H9 (cell line): ENCODE results near the gene ABCF2. TPM values are rescaled to one million over a fixed set of nuclear protein-coding genes. Genes with fewer than 3 reads are reported as not detected.

Experiments
- DNase-seq: peaks from one replicate; pipeline ENCODE4 v3.0.0-alpha.2; 2017
- H2AFZ ChIP-seq: one replicate; pipeline ENCODE4 v1.6.1; 2013; ENCODE audit warnings: mild to moderate bottlenecking, low read length, control low read depth, moderate library complexity
- H2AK5ac ChIP-seq: 2 replicates; pipeline ENCODE4 v1.6.1; 2013; ENCODE audit warnings: low read length, control low read depth, mixed read lengths; ENCODE audit not compliant: insufficient read length
- H2BK120ac ChIP-seq: one replicate; pipeline ENCODE4 v1.6.1; 2013; ENCODE audit warnings: low read depth, mild to moderate bottlenecking, low read length, control low read depth, inconsistent platforms; ENCODE audit not compliant: poor library complexity, severe bottlenecking
- H2BK12ac ChIP-seq: 2 replicates; pipeline ENCODE4 v1.6.1; 2013; ENCODE audit warnings: low read length, control low read depth, mixed read lengths, low read depth; ENCODE audit not compliant: insufficient read length
- H2BK15ac ChIP-seq: 2 replicates; pipeline ENCODE4 v1.6.1; 2013; ENCODE audit warnings: low read depth, low read length, control low read depth
- H2BK20ac ChIP-seq: one replicate; pipeline ENCODE4 v1.6.1; 2013; ENCODE audit warnings: low read depth, mild to moderate bottlenecking, low read length, control low read depth, inconsistent platforms; ENCODE audit not compliant: poor library complexity, severe bottlenecking
- H2BK5ac ChIP-seq: 2 replicates; pipeline ENCODE4 v1.6.1; 2013; ENCODE audit warnings: low read length, control low read depth, mixed read lengths; ENCODE audit not compliant: insufficient read length
- H3K14ac ChIP-seq: 2 replicates; pipeline ENCODE4 v1.6.1; 2013; ENCODE audit warnings: low read length, control low read depth; ENCODE audit not compliant: insufficient read depth
- H3K18ac ChIP-seq: 2 replicates; pipeline ENCODE4 v1.6.1; 2013; ENCODE audit warnings: low read depth, mild to moderate bottlenecking, mixed read lengths, low read length, control low read depth; ENCODE audit not compliant: insufficient read length
- H3K23ac ChIP-seq: 2 replicates; pipeline ENCODE4 v1.6.1; 2013; ENCODE audit warnings: low read length, control low read depth, mixed read lengths, low read depth; ENCODE audit not compliant: insufficient read length
- H3K23me2 ChIP-seq: 2 replicates; pipeline ENCODE4 v1.6.1; 2013; ENCODE audit warnings: low read depth, mild to moderate bottlenecking, mixed read lengths, low read length, control low read depth; ENCODE audit not compliant: insufficient read length, poor library complexity, severe bottlenecking
- H3K27ac ChIP-seq: 2 replicates; pipeline ENCODE4 v1.5.1; 2013; ENCODE audit warnings: low read length, control low read depth, mixed read lengths, low read depth; ENCODE audit not compliant: insufficient read length
- H3K27me3 ChIP-seq: 2 replicates; pipeline ENCODE4 v1.6.1; 2013; ENCODE audit warnings: low read length, control low read depth, inconsistent platforms; ENCODE audit not compliant: insufficient read depth
- H3K4ac ChIP-seq: 2 replicates; pipeline ENCODE4 v1.6.1; 2013; ENCODE audit warnings: low read depth, mild to moderate bottlenecking, control low read depth, inconsistent platforms, low read length, moderate library complexity
- H3K4me1 ChIP-seq: 2 replicates; pipeline ENCODE4 v1.6.1; 2013; ENCODE audit warnings: low read length, control low read depth, inconsistent platforms; ENCODE audit not compliant: insufficient read depth
- H3K4me2 ChIP-seq: 2 replicates; pipeline ENCODE4 v1.6.1; 2013; ENCODE audit warnings: low read length, control low read depth, mixed read lengths; ENCODE audit not compliant: insufficient read length, insufficient read depth
- H3K56ac ChIP-seq: 2 replicates; pipeline ENCODE4 v1.6.1; 2013; ENCODE audit warnings: low read depth, mild to moderate bottlenecking, mixed read lengths, low read length, control low read depth; ENCODE audit not compliant: insufficient read length
- H3K79me1 ChIP-seq: 2 replicates; pipeline ENCODE4 v1.6.1; 2013; ENCODE audit warnings: low read depth, mild to moderate bottlenecking, moderate library complexity, low read length, control low read depth, inconsistent platforms; ENCODE audit not compliant: insufficient read depth, poor library complexity, severe bottlenecking
- H3K79me2 ChIP-seq: 2 replicates; pipeline ENCODE4 v1.6.1; 2013; ENCODE audit warnings: low read length, control low read depth, inconsistent platforms; ENCODE audit not compliant: insufficient read depth
- H3K9ac ChIP-seq: 2 replicates; pipeline ENCODE4 v1.6.1; 2013; ENCODE audit warnings: low read length, control low read depth, mixed read lengths; ENCODE audit not compliant: insufficient read length; ENCODE audit errors: extremely low read depth
- H3K9me3 ChIP-seq: one replicate; pipeline ENCODE4 v1.6.1; 2013; ENCODE audit warnings: low read depth, low read length, inconsistent platforms; ENCODE audit not compliant: control insufficient read depth
- H3T11ph ChIP-seq: one replicate; pipeline ENCODE4 v1.6.1; 2013; ENCODE audit warnings: mild to moderate bottlenecking, low read length, control low read depth, inconsistent platforms
- H4K20me1 ChIP-seq: one replicate; pipeline ENCODE4 v1.6.1; 2013; ENCODE audit not compliant: control insufficient read depth, insufficient read length, insufficient read depth
- H4K5ac ChIP-seq: 2 replicates; pipeline ENCODE4 v1.6.1; 2013; ENCODE audit warnings: low read depth, mild to moderate bottlenecking, mixed read lengths, low read length, control low read depth; ENCODE audit not compliant: insufficient read length
- H4K8ac ChIP-seq: replicated peaks from 2 replicates; pipeline ENCODE4 v1.6.1; 2013; ENCODE audit warnings: low read length, control low read depth, mixed read lengths, low read depth; ENCODE audit not compliant: insufficient read length
- H4K91ac ChIP-seq: 2 replicates; pipeline ENCODE4 v1.6.1; 2013; ENCODE audit warnings: low read depth, mild to moderate bottlenecking, moderate library complexity, mixed read lengths, low read length, control low read depth; ENCODE audit not compliant: insufficient read length
- H3K27ac Mint-ChIP-seq, 3 experiments: 2 replicates in 2 of 3; 3 replicates in 1 of 3; pipeline ENCODE4 v1.8.0; 2020 to 2021; ENCODE audit warnings: mixed read lengths in 3 of 3, mild to moderate bottlenecking in 1 of 3, moderate library complexity in 1 of 3
- H3K27me3 Mint-ChIP-seq: 2 replicates; pipeline ENCODE4 v1.8.0; 2021; ENCODE audit warnings: low read depth, mild to moderate bottlenecking, moderate library complexity, mixed read lengths
- H3K36me3 Mint-ChIP-seq, 3 experiments: 2 replicates in 2 of 3; 3 replicates in 1 of 3; pipeline ENCODE4 v1.8.0; 2020 to 2021; ENCODE audit warnings: low read depth in 3 of 3, mixed read lengths in 3 of 3; ENCODE audit not compliant: insufficient read depth in 1 of 3
- H3K4me1 Mint-ChIP-seq, 2 experiments: 2 replicates each; pipeline ENCODE4 v1.8.0; 2020; ENCODE audit warnings: mixed read lengths in 2 of 2
- H3K4me3 Mint-ChIP-seq, 2 experiments: 2 replicates in 1 of 2; 3 replicates in 1 of 2; pipeline ENCODE4 v1.8.0; 2020 to 2021; ENCODE audit warnings: mild to moderate bottlenecking in 2 of 2, mixed read lengths in 2 of 2, moderate library complexity in 1 of 2
- H3K9me3 Mint-ChIP-seq, 2 experiments: 2 replicates in 1 of 2; 3 replicates in 1 of 2; pipeline ENCODE4 v1.8.0; 2020; ENCODE audit warnings: mild to moderate bottlenecking in 2 of 2, mixed read lengths in 2 of 2, moderate library complexity in 1 of 2
- CTCF ChIP-seq: fragments of 200-600 bp; sonication (generic); conservative IDR thresholded peaks from 3 replicates; pipeline ENCODE4 v1.8.0; 2021; ENCODE audit warnings: antibody characterized with exemption, mild to moderate bottlenecking
- WGBS: extraction: QIAGEN DNeasy Blood & Tissue Kit; methylation state at CpG from one replicate; pipeline ENCODE4 v1.1.7; 2013; ENCODE audit warnings: missing lambda C conversion rate, low lambda C conversion rate, mixed read lengths; ENCODE audit not compliant: insufficient read length; ENCODE audit errors: extremely low coverage; 5-methylcytosine and 5-hydroxymethylcytosine counted together
- total RNA-seq: library from RNA; stranded (reverse); gene quantifications from 2 replicates; pipeline ENCODE4 v1.2.1, GENCODE V29; 2021

ABCF2 gene
- total RNA-seq, 1 experiment from 2014 or later = 70.1 TPM

GRCh38 chr7:151181011-151181431 is 46.0 kb downstream of the ABCF2 start:
- H3K9me3 ChIP-seq = no peaks in the 10 kb centered on the region
- no peaks in the 10 kb centered on the region; a peak in 2 of 7 replicates for H3K36me3 Mint-ChIP-seq
- no peaks in the 10 kb centered on the region for H3K79me1 ChIP-seq
- no peaks in the 10 kb centered on the region for H4K20me1 ChIP-seq
- no peak overlapping the region for H2BK12ac ChIP-seq
- peaks cover 57% of the 10 kb centered on the region for H3K27me3 Mint-ChIP-seq
- H4K5ac ChIP-seq = no peak overlapping the region
- no peaks in the 10 kb centered on the region for H3K27me3 ChIP-seq
- no peak overlapping the region for H3K27ac Mint-ChIP-seq
- no peak overlapping the region for H3K4me3 Mint-ChIP-seq
- no peaks in the 10 kb centered on the region for H3K4me1 ChIP-seq
- no peak overlapping the region for H4K8ac ChIP-seq
- H2BK120ac ChIP-seq = no peak overlapping the region
- no peaks in the 10 kb centered on the region for H3K23me2 ChIP-seq
- H3K56ac ChIP-seq = no peak overlapping the region
- H3K18ac ChIP-seq = no peak overlapping the region
- TF ChIP-seq CTCF = no peak
- no peak overlapping the region for H3K9ac ChIP-seq
- H3T11ph ChIP-seq = no peak overlapping the region
- no peak overlapping the region for H2BK15ac ChIP-seq
- no peak overlapping the region for H4K91ac ChIP-seq
- H3K9me3 Mint-ChIP-seq = no peaks in the 10 kb centered on the region
- no peak for DNase-seq
- H2AK5ac ChIP-seq = no peak overlapping the region
- H3K4ac ChIP-seq = no peak overlapping the region
- no peak overlapping the region for H3K4me2 ChIP-seq
- H3K23ac ChIP-seq = no peak overlapping the region
- no peak overlapping the region for H3K14ac ChIP-seq
- WGBS = no CpG with 5 or more reads among the region's 22 CpGs
- no peak overlapping the region for H2AFZ ChIP-seq
- no peaks in the 10 kb centered on the region for H3K79me2 ChIP-seq
- H2BK20ac ChIP-seq = no peak overlapping the region
- H3K4me1 Mint-ChIP-seq = peaks cover 3 to 5% of the 10 kb centered on the region in 2 experiments; a peak in 3 of 4 replicates
- no peak overlapping the region for H2BK5ac ChIP-seq
- no peak overlapping the region for H3K27ac ChIP-seq
